K562 (cell line): ENCODE measurements around the gene HLA-DRB5. TPM values are rescaled to one million over a fixed set of nuclear protein-coding genes. Genes with fewer than 3 reads are reported as not detected.

Experiments used
- ATAC-seq: fragments of 200-7000 bp; cut with Tn5 transposase; 3 replicates; pipeline ENCODE4 v1.9.1; 2020; ENCODE audit warnings: moderate library complexity
- BruUV-seq: library from RNA; stranded (reverse); fragments of 400-500 nt; replicated peaks from 2 replicates; lab custom pipeline; 2021; lab: Mats Ljungman, UMichigan
- CTCF ChIA-PET: fragments of 300-600 bp; formaldehyde crosslinking; extraction: SDS; loops from one replicate; lab custom pipeline; 2021; ENCODE audit warnings: low intra/inter-chr PET ratio; lab: Yijun Ruan, JAX
- POLR2A ChIA-PET: fragments of 300-600, 350-650 bp; sonication (Branson Sonifier 250); formaldehyde crosslinking; extraction: SDS; loops from one replicate; lab custom pipeline; 2021; ENCODE audit warnings: antibody characterized with exemption, inconsistent platforms; lab: Yijun Ruan, JAX
- DNase-seq, 4 experiments: peaks; one replicate each; pipeline versions ENCODE4 v3.0.0 to v3.0.0-alpha.2; 2011 to 2018; ENCODE audit warnings: low spot score in 3 of 4, mixed read lengths in 3 of 4; ENCODE audit errors: extremely low read depth in 1 of 4
- FAIRE-seq: peaks from 2 replicates; lab custom pipeline; 2011; peaks lifted over from hg19 to GRCh38; lab: Jason Lieb, UNC
- H2AFZ ChIP-seq: 2 replicates; pipeline ENCODE4 v1.6.0; 2011; ENCODE audit warnings: low read depth, low read length, control low read depth, inconsistent platforms
- H3K27ac ChIP-seq: fragments of 200-600 bp; 3 replicates; pipeline ENCODE4 v1.8.0; 2011; ENCODE audit warnings: low read depth, mild to moderate bottlenecking, control low read depth, inconsistent platforms, low read length, moderate library complexity, mixed read lengths; ENCODE audit errors: extremely low read depth
- H3K27me3 ChIP-seq, 2 experiments: fragments of 300-600 bp in 1 of 2; 2 replicates in 1 of 2; 3 replicates in 1 of 2; pipeline versions ENCODE4 v1.6.0 to v1.8.0; 2011; ENCODE audit warnings: inconsistent platforms in 2 of 2, low read length in 2 of 2, mild to moderate bottlenecking in 1 of 2, mixed read lengths in 1 of 2, moderate library complexity in 1 of 2; ENCODE audit not compliant: control insufficient read depth in 2 of 2, insufficient read depth in 2 of 2
- H3K36me3 ChIP-seq: fragments of 300-600 bp; 3 replicates; pipeline ENCODE4 v1.8.0; 2011; ENCODE audit warnings: mild to moderate bottlenecking, low read length, inconsistent platforms; ENCODE audit not compliant: control insufficient read depth, insufficient read depth
- H3K4me1 ChIP-seq, 2 experiments: fragments of 200-600 bp in 1 of 2; replicated peaks in 1 of 2; 2 replicates in 1 of 2; 3 replicates in 1 of 2; pipeline versions ENCODE4 v1.5.1 to v1.8.0; 2011; ENCODE audit warnings: inconsistent platforms in 2 of 2, low read length in 2 of 2, mild to moderate bottlenecking in 1 of 2, mixed read lengths in 1 of 2, moderate library complexity in 1 of 2; ENCODE audit not compliant: control insufficient read depth in 2 of 2, insufficient read depth in 2 of 2
- H3K4me2 ChIP-seq: 2 replicates; pipeline ENCODE4 v1.6.1; 2011; ENCODE audit warnings: low read length, control low read depth, inconsistent platforms, mixed read lengths; ENCODE audit not compliant: insufficient read depth
- H3K4me3 ChIP-seq: fragments of 200-600 bp; sonication (generic), shearing (Covaris generic); 2 replicates; pipeline ENCODE4 v1.5.1; 2016; ENCODE audit warnings: control low read depth, inconsistent platforms
- H3K79me2 ChIP-seq: fragments of 200-600 bp; 3 replicates; pipeline ENCODE4 v1.8.0; 2011; ENCODE audit warnings: low read length, inconsistent platforms; ENCODE audit not compliant: control insufficient read depth, insufficient read depth
- H3K9ac ChIP-seq, 2 experiments: 2 replicates each; pipeline versions ENCODE4 v1.6.0 to v1.6.1; 2011; ENCODE audit warnings: low read depth in 2 of 2, low read length in 2 of 2, control low read depth in 1 of 2, inconsistent platforms in 1 of 2, mild to moderate bottlenecking in 1 of 2, mixed read lengths in 1 of 2; ENCODE audit not compliant: insufficient read depth in 1 of 2
- H3K9me1 ChIP-seq: one replicate; pipeline ENCODE4 v1.6.0; 2011; ENCODE audit warnings: inconsistent platforms, mild to moderate bottlenecking, low read length, moderate library complexity; ENCODE audit not compliant: control insufficient read depth, insufficient read depth
- H3K9me3 ChIP-seq: replicated peaks from 2 replicates; pipeline ENCODE4 v1.5.1; 2011; ENCODE audit warnings: low read depth, low read length, inconsistent platforms; ENCODE audit not compliant: control insufficient read depth, insufficient read depth
- H4K20me1 ChIP-seq: replicated peaks from 2 replicates; pipeline ENCODE4 v1.6.1; 2011; ENCODE audit warnings: low read length, inconsistent platforms, mixed read lengths; ENCODE audit not compliant: control insufficient read depth, insufficient read depth
- ARNT ChIP-seq, 2 experiments: fragments of 450-650 bp; IDR thresholded peaks; 2 replicates each; pipeline ENCODE4 v1.6.1; 2016; ENCODE audit warnings: mild to moderate bottlenecking in 1 of 2
- CBFA2T2 ChIP-seq: fragments of 450-650 bp; conservative IDR thresholded peaks from 2 replicates; pipeline ENCODE4 v1.6.1; 2017; ENCODE audit warnings: mild to moderate bottlenecking
- CHD1 ChIP-seq: fragments of 200-600 bp; sonication (generic); IDR thresholded peaks from one replicate; pipeline ENCODE4 v1.6.1; 2012; ENCODE audit warnings: mild to moderate bottlenecking, moderate library complexity, low read length, inconsistent platforms
- CREM ChIP-seq: IDR thresholded peaks from 2 replicates; pipeline ENCODE4 v1.6.1; 2014; ENCODE audit warnings: antibody characterized with exemption, low read depth
- CXXC5 ChIP-seq: fragments of 250-450 bp; sonication (Bioruptor Pico); IDR thresholded peaks from 2 replicates; pipeline ENCODE4 v1.8.0; 2022; ENCODE audit warnings: inconsistent platforms, mild to moderate bottlenecking, moderate library complexity
- ELF1 ChIP-seq: fragments of 200-800 bp; sonication (Bioruptor generic); IDR thresholded peaks from 2 replicates; pipeline ENCODE4 v1.6.1; 2016; ENCODE audit warnings: missing genetic modification characterization, missing compliant biosample characterization
- ELF4 ChIP-seq: fragments of 450-650 bp; formaldehyde crosslinking; IDR thresholded peaks from 2 replicates; pipeline ENCODE4 v1.4.0; 2022; ENCODE audit warnings: missing genetic modification characterization
- HEY1 ChIP-seq: fragments of 250-450 bp; sonication (Bioruptor Pico); IDR thresholded peaks from 2 replicates; pipeline ENCODE4 v1.5.0; 2020; ENCODE audit warnings: mild to moderate bottlenecking, moderate library complexity, borderline replicate concordance
- MEF2D ChIP-seq: conservative IDR thresholded peaks from 2 replicates; pipeline ENCODE4 v1.6.1; 2016; ENCODE audit warnings: low read depth, missing genetic modification characterization, missing compliant biosample characterization
- RBM15 ChIP-seq: fragments of 200-400 bp; formaldehyde crosslinking; IDR thresholded peaks from 2 replicates; pipeline ENCODE4 v1.6.1; 2018; ENCODE audit warnings: mild to moderate bottlenecking, low read length, moderate library complexity; ENCODE audit not compliant: insufficient read depth
- RUNX1 ChIP-seq: sonication (generic); IDR thresholded peaks from 2 replicates; pipeline ENCODE4 v1.6.1; 2016; ENCODE audit warnings: antibody characterized with exemption, low read depth
- SMAD1 ChIP-seq: fragments of 150-350 bp; IDR thresholded peaks from 2 replicates; pipeline ENCODE4 v1.6.1; 2014; ENCODE audit warnings: low read length, low read depth; ENCODE audit not compliant: partially characterized antibody
- SMARCB1 ChIP-seq: IDR thresholded peaks from 2 replicates; pipeline ENCODE4 v1.6.1; 2011; ENCODE audit warnings: improper control_type of control experiment, low read depth; ENCODE audit not compliant: insufficient read length
- SUPT5H ChIP-seq: fragments of 450-650 bp; IDR thresholded peaks from 2 replicates; pipeline ENCODE4 v1.6.1; 2016
- ZFX ChIP-seq: sonication (generic); formaldehyde crosslinking; IDR thresholded peaks from 2 replicates; pipeline ENCODE4 v1.8.0; 2022; ENCODE audit warnings: mild to moderate bottlenecking, missing genetic modification reagents, moderate library complexity
- ZNF445 ChIP-seq: fragments of 250-450 bp; sonication (Bioruptor Pico); IDR thresholded peaks from 2 replicates; pipeline ENCODE4 v1.4.0; 2020; ENCODE audit warnings: low read depth, mild to moderate bottlenecking, moderate library complexity
- ZNF778 ChIP-seq: fragments of 450-650 bp; formaldehyde crosslinking; IDR thresholded peaks from 2 replicates; pipeline ENCODE4 v1.4.0; 2020; ENCODE audit warnings: mild to moderate bottlenecking, moderate library complexity
- WGBS: fragments of 100-300 bp; shearing (Covaris generic); methylation state at CpG from one replicate; pipeline ENCODE4 v1.1.6; 2016; ENCODE audit warnings: low coverage, mixed read lengths; ENCODE audit not compliant: insufficient coverage; ENCODE audit errors: missing lambda C conversion rate; 5-methylcytosine and 5-hydroxymethylcytosine counted together
- in situ Hi-C: fragments of 300-500 bp; cut with MboI; formaldehyde crosslinking; loops from 4 replicates; pipeline ENCODE4 v1.15.0; 2018; ENCODE audit warnings: inconsistent platforms, mixed read lengths
- intact Hi-C: fragments of 100-400 bp; cut with micrococcal nuclease; formaldehyde crosslinking; loops from 2 replicates; pipeline ENCODE4 v1.14.2; 2022
- polyA plus RNA-seq, 8 experiments: library from polyadenylated mRNA; depleted of rRNA in 4 of 8; stranded (reverse) in 5 of 8; unstranded in 3 of 8; fragments of >200 nt; fragmentation: Nextera tagmentation in 2 of 8; fragmentation: Illumina TruSeq in 1 of 8; extraction: Ambion mirVana in 2 of 8; extraction: Trizol in 1 of 8; gene quantifications; 2 replicates each; pipeline versions ENCODE4 v1.2.1 to v1.2.3, GENCODE V29; 2011 to 2014; ENCODE audit warnings: inconsistent platforms in 1 of 8, missing spikeins in 1 of 8
- total RNA-seq, 7 experiments: library from RNA; depleted of rRNA in 6 of 7; stranded (reverse); fragments of >200 nt in 6 of 7; fragmentation: Illumina TruSeq in 2 of 7; extraction: Trizol in 2 of 7; gene quantifications; 2 replicates each; pipeline versions ENCODE4 v1.2.1 to v1.2.3, GENCODE V29; 2011 to 2021; ENCODE audit warnings: low replicate concordance in 1 of 7
- TF ChIP-seq, protein P1 (sequence below): sonication (generic); formaldehyde crosslinking; IDR thresholded peaks from 2 replicates; pipeline ENCODE4 v1.5.0; 2020; ENCODE audit warnings: missing genetic modification reagents
- TF ChIP-seq, protein P2 (sequence below), 2 experiments: fragments of 450-650 bp in 1 of 2; sonication (generic) in 1 of 2; formaldehyde crosslinking; conservative IDR thresholded peaks; 2 replicates each; pipeline versions ENCODE4 v1.4.0 to v1.8.1; 2020 to 2022; ENCODE audit warnings: mild to moderate bottlenecking in 1 of 2, missing genetic modification reagents in 1 of 2
- TF ChIP-seq, protein P3 (sequence below): fragments of 150-350 bp; conservative IDR thresholded peaks from 2 replicates; pipeline ENCODE4 v1.6.1; 2014; ENCODE audit warnings: low read length

The HLA-DRB5 gene
- total and polyA plus RNA-seq, 9 of the 15 experiments (the other 6 are each of a cell fraction or from before 2014, with no cell fraction given), result not detected

DNA sequence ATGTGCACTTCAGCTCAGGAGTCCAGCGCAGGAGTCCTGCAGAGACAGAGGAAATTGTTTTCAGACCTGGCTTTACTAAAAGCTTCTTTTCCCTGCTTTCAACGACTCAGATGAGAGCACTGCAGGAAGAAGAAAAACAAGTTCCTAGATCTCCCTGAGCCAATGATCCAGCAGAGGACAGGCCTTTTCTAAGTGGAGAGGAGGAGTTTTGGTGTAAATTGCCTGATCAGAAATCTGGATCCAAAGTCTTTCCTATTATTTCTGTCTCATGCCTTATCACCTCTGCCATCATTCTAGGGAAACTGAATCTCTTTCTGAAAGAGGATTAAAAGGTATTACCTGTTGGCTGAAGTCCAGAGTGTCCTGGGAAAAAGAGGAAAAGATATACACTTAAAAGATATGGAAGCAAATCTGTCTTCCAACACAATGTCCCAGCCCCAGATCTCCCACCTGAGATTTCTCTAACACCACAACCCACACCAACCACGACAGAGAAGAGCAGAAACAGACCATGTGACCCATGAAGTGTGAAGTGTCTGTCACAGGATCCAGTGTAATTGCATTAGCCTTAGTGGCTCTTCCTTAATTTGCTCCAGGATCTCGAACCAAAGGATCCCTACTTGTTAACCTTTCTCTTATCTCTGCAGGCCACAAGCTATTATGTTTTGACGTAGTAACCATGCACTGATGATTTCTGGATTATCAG, 23.1 kb upstream of the HLA-DRB5 start:
- ATAC-seq (no peak), DNase-seq (no peak), FAIRE-seq (no peak)
- H3K4me1 ChIP-seq, result no peaks in the 10 kb centered on the region
- WGBS, result 0% methylated on average over 4 of the region's 5 CpGs
- BruUV-seq, result no TSS peak
- peaks cover 0 to 3% of the 10 kb centered on the region in 2 experiments; a peak in 1 of 5 replicates for H3K27me3 ChIP-seq
- no peak overlapping the region for H3K9ac ChIP-seq
- no peaks in the 10 kb centered on the region for H4K20me1 ChIP-seq
- ChIA-PET CTCF (no interaction called here), POLR2A (interaction anchor here (1.2 kb wide), 2 partner anchors 10 to 25 kb away, joined by 3 to 4 read pairs; no protein-coding TSS in a partner anchor)
- no peak overlapping the region for H3K4me3 ChIP-seq
- H3K4me2 ChIP-seq, result no peak overlapping the region
- intact Hi-C loops (no loop called here), in situ Hi-C loops (no loop called here)
- H3K9me3 ChIP-seq, result no peaks in the 10 kb centered on the region
- H3K36me3 ChIP-seq, result no peaks in the 10 kb centered on the region
- H2AFZ ChIP-seq, result no peak overlapping the region
- TF ChIP-seq, protein P1, sequence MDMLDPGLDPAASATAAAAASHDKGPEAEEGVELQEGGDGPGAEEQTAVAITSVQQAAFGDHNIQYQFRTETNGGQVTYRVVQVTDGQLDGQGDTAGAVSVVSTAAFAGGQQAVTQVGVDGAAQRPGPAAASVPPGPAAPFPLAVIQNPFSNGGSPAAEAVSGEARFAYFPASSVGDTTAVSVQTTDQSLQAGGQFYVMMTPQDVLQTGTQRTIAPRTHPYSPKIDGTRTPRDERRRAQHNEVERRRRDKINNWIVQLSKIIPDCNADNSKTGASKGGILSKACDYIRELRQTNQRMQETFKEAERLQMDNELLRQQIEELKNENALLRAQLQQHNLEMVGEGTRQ (CRISPR knock-in tag), result no peak
- TF ChIP-seq MEF2D (no peak), SUPT5H (no peak), SMAD1 (no peak), ELF4 (no peak), ZFX (CRISPR knock-in tag) (no peak), CBFA2T2 (no peak), CHD1 (no peak), ELF1 (tag) (no peak), CREM (no peak), RBM15 (no peak), ZNF778 (no peak), CXXC5 (no peak), HEY1 (no peak), ARNT (IDR thresholded peaks at IDR 0.05) (no peak), SMARCB1 (no peak), ZNF445 (CRISPR knock-in tag) (no peak), RUNX1 (no peak)
- TF ChIP-seq, protein P2, sequence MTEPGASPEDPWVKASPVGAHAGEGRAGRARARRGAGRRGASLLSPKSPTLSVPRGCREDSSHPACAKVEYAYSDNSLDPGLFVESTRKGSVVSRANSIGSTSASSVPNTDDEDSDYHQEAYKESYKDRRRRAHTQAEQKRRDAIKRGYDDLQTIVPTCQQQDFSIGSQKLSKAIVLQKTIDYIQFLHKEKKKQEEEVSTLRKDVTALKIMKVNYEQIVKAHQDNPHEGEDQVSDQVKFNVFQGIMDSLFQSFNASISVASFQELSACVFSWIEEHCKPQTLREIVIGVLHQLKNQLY (CRISPR knock-in tag; conservative IDR thresholded peaks at IDR 0.05), result no peak
- TF ChIP-seq, protein P3, sequence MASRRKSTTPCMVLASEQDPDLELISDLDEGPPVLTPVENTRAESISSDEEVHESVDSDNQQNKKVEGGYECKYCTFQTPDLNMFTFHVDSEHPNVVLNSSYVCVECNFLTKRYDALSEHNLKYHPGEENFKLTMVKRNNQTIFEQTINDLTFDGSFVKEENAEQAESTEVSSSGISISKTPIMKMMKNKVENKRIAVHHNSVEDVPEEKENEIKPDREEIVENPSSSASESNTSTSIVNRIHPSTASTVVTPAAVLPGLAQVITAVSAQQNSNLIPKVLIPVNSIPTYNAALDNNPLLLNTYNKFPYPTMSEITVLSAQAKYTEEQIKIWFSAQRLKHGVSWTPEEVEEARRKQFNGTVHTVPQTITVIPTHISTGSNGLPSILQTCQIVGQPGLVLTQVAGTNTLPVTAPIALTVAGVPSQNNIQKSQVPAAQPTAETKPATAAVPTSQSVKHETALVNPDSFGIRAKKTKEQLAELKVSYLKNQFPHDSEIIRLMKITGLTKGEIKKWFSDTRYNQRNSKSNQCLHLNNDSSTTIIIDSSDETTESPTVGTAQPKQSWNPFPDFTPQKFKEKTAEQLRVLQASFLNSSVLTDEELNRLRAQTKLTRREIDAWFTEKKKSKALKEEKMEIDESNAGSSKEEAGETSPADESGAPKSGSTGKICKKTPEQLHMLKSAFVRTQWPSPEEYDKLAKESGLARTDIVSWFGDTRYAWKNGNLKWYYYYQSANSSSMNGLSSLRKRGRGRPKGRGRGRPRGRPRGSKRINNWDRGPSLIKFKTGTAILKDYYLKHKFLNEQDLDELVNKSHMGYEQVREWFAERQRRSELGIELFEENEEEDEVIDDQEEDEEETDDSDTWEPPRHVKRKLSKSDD, result no peak
- no peaks in the 10 kb centered on the region for H3K9me1 ChIP-seq
- H3K27ac ChIP-seq, result no peak overlapping the region
- no peaks in the 10 kb centered on the region for H3K79me2 ChIP-seq
